ENCODE results near the gene ACTR10. TPM values are rescaled to one million over a fixed set of nuclear protein-coding genes. Genes with fewer than 3 reads are reported as not detected.

The ACTR10 gene
- total RNA-seq, 1 donor from 2014 or later = 103 TPM

DNA sequence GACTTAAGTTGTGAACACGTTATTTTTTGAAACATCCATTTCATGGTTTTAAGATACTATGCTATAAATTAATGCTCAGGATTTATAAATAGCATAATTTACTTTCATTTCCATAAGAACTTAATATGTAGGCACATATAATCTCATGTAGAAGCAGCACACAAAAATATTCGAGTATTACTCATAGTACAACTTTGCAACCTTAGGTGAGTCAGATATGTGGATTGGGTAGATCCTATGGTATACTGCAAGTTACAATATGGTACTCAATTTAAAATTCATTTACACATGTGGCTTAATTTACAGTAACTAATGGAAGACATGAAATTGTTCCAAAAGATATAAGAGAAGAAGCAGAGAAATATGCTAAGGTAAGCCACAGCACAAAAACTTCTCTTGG, 70.7 kb downstream of the ACTR10 start:
- TF ChIP-seq, protein P1, sequence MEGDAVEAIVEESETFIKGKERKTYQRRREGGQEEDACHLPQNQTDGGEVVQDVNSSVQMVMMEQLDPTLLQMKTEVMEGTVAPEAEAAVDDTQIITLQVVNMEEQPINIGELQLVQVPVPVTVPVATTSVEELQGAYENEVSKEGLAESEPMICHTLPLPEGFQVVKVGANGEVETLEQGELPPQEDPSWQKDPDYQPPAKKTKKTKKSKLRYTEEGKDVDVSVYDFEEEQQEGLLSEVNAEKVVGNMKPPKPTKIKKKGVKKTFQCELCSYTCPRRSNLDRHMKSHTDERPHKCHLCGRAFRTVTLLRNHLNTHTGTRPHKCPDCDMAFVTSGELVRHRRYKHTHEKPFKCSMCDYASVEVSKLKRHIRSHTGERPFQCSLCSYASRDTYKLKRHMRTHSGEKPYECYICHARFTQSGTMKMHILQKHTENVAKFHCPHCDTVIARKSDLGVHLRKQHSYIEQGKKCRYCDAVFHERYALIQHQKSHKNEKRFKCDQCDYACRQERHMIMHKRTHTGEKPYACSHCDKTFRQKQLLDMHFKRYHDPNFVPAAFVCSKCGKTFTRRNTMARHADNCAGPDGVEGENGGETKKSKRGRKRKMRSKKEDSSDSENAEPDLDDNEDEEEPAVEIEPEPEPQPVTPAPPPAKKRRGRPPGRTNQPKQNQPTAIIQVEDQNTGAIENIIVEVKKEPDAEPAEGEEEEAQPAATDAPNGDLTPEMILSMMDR (conservative IDR thresholded peaks at IDR 0.05; ENCODE audit: low read depth, low read length) = no peak
- DNase-seq (ENCODE audit: low read depth) = no peak
- no peak overlapping the region for H3K4me3 ChIP-seq (ENCODE audit: low read depth, low read length)

DNA sequence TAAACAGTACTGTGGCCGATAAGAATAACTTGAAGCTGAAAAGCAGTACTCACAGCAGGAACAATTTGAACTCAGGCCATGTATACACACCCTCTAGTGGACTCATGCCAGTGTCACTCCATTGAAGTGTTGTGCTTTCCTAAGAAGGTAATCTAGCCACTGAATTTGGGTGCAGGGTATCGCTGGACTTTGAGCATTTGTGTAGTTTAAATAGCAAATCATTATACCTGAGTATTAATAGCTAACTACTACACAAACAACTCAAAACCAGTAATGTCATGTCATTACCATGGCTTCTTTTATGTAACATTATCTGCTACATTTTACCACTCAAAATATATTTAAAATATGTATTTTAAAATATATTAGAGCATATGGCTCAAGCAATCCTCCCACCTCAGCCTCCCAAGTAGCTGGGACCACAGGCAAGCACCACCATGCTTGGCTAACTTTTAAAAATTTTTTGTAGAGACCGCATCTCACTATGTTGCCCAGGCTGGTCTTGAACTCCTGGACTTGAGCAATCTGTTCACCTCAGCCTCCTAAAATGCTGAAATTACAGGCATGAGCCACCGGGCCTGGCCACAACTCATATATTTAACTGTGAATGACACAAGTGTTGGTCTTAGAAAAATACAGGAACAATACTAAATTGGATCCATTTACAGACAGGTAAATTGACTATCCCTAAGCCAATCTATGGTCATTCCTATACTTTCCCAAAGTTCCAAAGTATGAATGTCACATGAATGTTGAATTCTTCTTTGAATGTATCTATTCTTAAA, 72.8 kb downstream of the ACTR10 start:
- DNase-seq (ENCODE audit: low read depth) = peak; percentile 59
- H3K4me3 ChIP-seq (ENCODE audit: low read depth, low read length) = no peak overlapping the region
- TF ChIP-seq, protein P1 (conservative IDR thresholded peaks at IDR 0.05; ENCODE audit: low read depth, low read length) = peak; percentile 58

DNA sequence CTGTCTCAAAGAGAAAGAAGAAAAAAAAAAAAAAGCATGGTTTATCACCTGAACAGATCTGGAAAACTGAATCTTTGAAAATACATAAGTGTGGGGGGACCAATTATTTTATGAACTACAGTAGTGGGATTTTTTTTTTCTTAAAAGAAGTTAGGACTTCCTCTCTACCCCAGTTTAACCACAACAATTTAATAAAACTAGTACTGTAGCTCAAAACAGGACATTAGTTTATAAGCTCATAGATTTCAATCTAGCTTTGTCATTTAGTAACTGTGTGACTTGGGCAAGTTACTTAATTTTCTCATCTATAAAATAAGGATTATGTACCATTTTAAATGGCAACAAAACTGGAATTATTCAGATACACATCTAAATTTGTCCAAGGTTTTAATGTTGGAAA, 74.9 kb downstream of the ACTR10 start:
- TF ChIP-seq, protein P1 (conservative IDR thresholded peaks at IDR 0.05; ENCODE audit: low read depth, low read length) = no peak
- no peak for DNase-seq (ENCODE audit: low read depth)
- H3K4me3 ChIP-seq (ENCODE audit: low read depth, low read length) = no peak overlapping the region

DNA sequence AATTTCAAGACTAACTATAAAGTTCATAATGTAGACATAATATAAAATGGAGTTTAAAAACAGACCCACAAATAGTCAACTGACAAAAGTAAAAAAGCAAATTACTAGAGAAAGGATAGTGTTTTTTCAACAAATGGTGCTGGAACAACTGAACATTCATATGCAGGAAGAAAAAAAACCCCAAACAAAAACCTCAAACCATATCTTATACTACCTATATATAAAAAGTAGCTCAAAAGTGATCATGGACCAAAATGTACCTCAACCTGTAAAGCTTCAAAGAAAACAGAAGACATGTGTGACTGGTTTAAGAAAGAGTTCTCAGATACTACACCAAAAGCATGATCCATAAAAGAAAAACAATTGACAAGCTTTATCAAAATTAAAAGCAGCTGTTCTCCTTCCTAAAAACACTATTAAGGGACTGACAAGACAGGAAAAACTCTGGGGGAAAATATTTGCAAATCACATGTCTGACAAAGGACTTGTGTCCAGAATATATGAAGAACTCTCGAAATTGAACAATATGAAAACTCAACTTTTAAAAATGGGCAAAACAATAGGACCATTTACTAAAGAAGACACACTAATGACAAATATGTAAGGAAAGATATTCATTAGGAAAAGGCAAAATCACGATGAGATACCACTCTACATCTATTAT, 75.7 kb downstream of the ACTR10 start:
- TF ChIP-seq, protein P1 (conservative IDR thresholded peaks at IDR 0.05; ENCODE audit: low read depth, low read length) = no peak
- no peak for DNase-seq (ENCODE audit: low read depth)
- H3K4me3 ChIP-seq (ENCODE audit: low read depth, low read length) = no peak overlapping the region

DNA sequence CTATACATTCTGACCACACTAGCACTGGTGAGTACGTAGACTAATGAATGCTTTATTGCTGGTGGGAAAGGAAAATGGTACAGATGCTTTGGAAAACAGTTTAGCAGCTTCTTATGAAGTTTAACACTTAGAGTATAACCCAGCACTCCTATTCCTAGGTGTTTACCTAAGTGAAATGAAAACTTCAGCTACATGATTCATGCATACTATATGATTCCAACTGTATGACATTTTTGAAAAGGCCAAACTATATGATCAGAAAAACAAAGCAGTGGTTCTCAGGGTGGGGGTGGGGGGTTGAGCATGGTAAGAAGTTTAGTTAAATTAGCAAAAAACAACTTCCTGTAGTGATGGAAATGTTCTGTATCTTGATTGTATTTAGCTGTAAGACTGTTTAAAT, 76.3 kb downstream of the ACTR10 start:
- no peak for DNase-seq (ENCODE audit: low read depth)
- no peak overlapping the region for H3K4me3 ChIP-seq (ENCODE audit: low read depth, low read length)
- TF ChIP-seq, protein P1 (conservative IDR thresholded peaks at IDR 0.05; ENCODE audit: low read depth, low read length) = no peak

DNA sequence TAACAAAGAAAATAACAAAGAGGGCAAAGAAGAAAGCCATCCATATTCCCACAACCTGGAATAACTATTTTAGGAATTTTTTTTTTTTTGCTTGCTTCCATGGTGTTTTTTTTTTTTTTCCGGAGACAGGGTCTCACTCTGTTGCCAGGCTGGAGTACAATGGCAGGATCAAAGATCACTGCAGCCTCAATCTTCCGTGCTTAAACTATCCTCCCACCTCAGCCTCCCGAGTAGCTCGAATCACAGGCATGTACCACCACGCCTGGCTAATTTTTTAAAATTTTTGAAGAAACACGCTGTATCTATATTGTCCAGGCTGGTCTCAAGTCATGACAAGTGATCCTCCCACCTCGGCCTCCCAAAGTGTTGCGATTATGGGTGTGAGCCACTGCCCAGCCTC, 78.2 kb downstream of the ACTR10 start:
- DNase-seq (ENCODE audit: low read depth) = no peak
- TF ChIP-seq, protein P1 (conservative IDR thresholded peaks at IDR 0.05; ENCODE audit: low read depth, low read length) = no peak
- H3K4me3 ChIP-seq (ENCODE audit: low read depth, low read length) = no peak overlapping the region
